Measurements from ENCODE around the gene GLE1.

GRCh38 chr9:128550770-128551656 is 46.5 kb downstream of the GLE1 start:
- TF ChIP-seq CTCF (IDR thresholded peaks at IDR 0.05 in 8 of 11, conservative IDR thresholded peaks at IDR 0.05 in 3 of 11) (no peak), POLR2A (IDR thresholded peaks at IDR 0.05) (no peak)
